GM12878 (cell line): Measurements from ENCODE around the gene CENPX. TPM values are rescaled to one million over a fixed set of nuclear protein-coding genes. Genes with fewer than 3 reads are reported as not detected.

ENCODE experiments used
- ATF7 ChIP-seq: fragments of 450-650 bp; IDR thresholded peaks from 2 replicates; pipeline ENCODE4 v1.6.1; 2016; ENCODE audit warnings: low read depth, mild to moderate bottlenecking
- CBFB ChIP-seq: IDR thresholded peaks from 2 replicates; pipeline ENCODE4 v1.6.1; 2016; ENCODE audit warnings: antibody characterized with exemption, low read depth
- CHD4 ChIP-seq: fragments of 200-600 bp; sonication (generic); IDR thresholded peaks from 2 replicates; pipeline ENCODE4 v1.6.1; 2016; ENCODE audit warnings: mild to moderate bottlenecking
- CREM ChIP-seq: IDR thresholded peaks from 2 replicates; pipeline ENCODE4 v1.6.1; 2014; ENCODE audit warnings: antibody characterized with exemption, low read depth
- EP300 ChIP-seq, 2 experiments: fragments of 150-350 bp in 1 of 2; IDR thresholded peaks; 2 replicates each; pipeline ENCODE4 v1.6.1; 2011 to 2012; ENCODE audit warnings: low read depth in 2 of 2, low read length in 2 of 2, borderline replicate concordance in 1 of 2, improper control_type of control experiment in 1 of 2, inconsistent platforms in 1 of 2; ENCODE audit not compliant: control insufficient read depth in 1 of 2
- EZH2 ChIP-seq: IDR thresholded peaks from 2 replicates; pipeline ENCODE4 v1.6.1; 2012; ENCODE audit warnings: low read depth, mild to moderate bottlenecking, control low read depth, inconsistent platforms, low read length, borderline replicate concordance; ENCODE audit not compliant: control insufficient read depth
- FOXM1 ChIP-seq: IDR thresholded peaks from 2 replicates; pipeline ENCODE4 v1.6.1; 2012; ENCODE audit warnings: low read depth, mild to moderate bottlenecking, inconsistent platforms, low read length, moderate library complexity
- KAT2A ChIP-seq: conservative IDR thresholded peaks from 2 replicates; pipeline ENCODE4 v1.6.1; 2011; ENCODE audit warnings: low read depth, low read length; ENCODE audit not compliant: control insufficient read depth
- POLR2AphosphoS5 ChIP-seq: IDR thresholded peaks from 2 replicates; pipeline ENCODE4 v1.6.1; 2011; ENCODE audit warnings: mild to moderate bottlenecking, low read length, inconsistent platforms
- RAD21 ChIP-seq: IDR thresholded peaks from 2 replicates; pipeline ENCODE4 v1.6.1; 2011; ENCODE audit warnings: mild to moderate bottlenecking, low read depth, low read length, moderate library complexity; ENCODE audit not compliant: insufficient read depth
- RELA ChIP-seq: fragments of 450-650 bp; IDR thresholded peaks from 2 replicates; pipeline ENCODE4 v1.8.0; 2014; ENCODE audit warnings: borderline replicate concordance; ENCODE audit not compliant: partially characterized antibody
- REST ChIP-seq: IDR thresholded peaks from 2 replicates; pipeline ENCODE4 v1.6.1; 2012; ENCODE audit warnings: mild to moderate bottlenecking, low read depth, low read length
- SRF ChIP-seq, 2 experiments: IDR thresholded peaks; 2 replicates each; pipeline ENCODE4 v1.6.1; 2011; ENCODE audit warnings: low read depth in 2 of 2, low read length in 2 of 2, mild to moderate bottlenecking in 1 of 2, moderate library complexity in 1 of 2
- TCF12 ChIP-seq: IDR thresholded peaks from 2 replicates; pipeline ENCODE4 v1.6.1; 2011; ENCODE audit warnings: low read depth, mild to moderate bottlenecking, low read length
- YBX1 ChIP-seq: fragments of 450-650 bp; IDR thresholded peaks from 2 replicates; pipeline ENCODE4 v1.6.1; 2016; ENCODE audit warnings: antibody characterized with exemption
- YY1 ChIP-seq: IDR thresholded peaks from 2 replicates; pipeline ENCODE4 v1.6.1; 2011; ENCODE audit warnings: low read depth, mild to moderate bottlenecking, low read length
- polyA plus RNA-seq, 11 experiments: library from polyadenylated mRNA; depleted of rRNA in 4 of 11; unstranded in 6 of 11; stranded (reverse) in 5 of 11; fragments of >200 nt; fragmentation: Nextera tagmentation in 4 of 11; fragmentation: Illumina TruSeq in 1 of 11; extraction: Ambion mirVana in 4 of 11; extraction: Trizol in 1 of 11; gene quantifications; 1 replicate in 1 of 11; 2 replicates in 10 of 11; pipeline versions ENCODE4 v1.2.1 to v1.2.3, GENCODE V29; 2011 to 2016; ENCODE audit warnings: inconsistent platforms in 2 of 11, missing spikeins in 2 of 11, low read depth in 1 of 11
- total RNA-seq, 4 experiments: library from RNA; depleted of rRNA in 3 of 4; stranded (reverse); fragments of >200 nt in 3 of 4; fragmentation: Illumina TruSeq in 1 of 4; extraction: Trizol in 1 of 4; gene quantifications; 2 replicates each; pipeline versions ENCODE4 v1.2.1 to v1.2.3, GENCODE V29; 2013 to 2021
- TF ChIP-seq, protein P1 (sequence below): IDR thresholded peaks from 2 replicates; pipeline ENCODE4 v1.6.1; 2012; ENCODE audit warnings: low read depth, low read length, improper control_type of control experiment
- TF ChIP-seq, protein P2 (sequence below): fragments of 450-650 bp; IDR thresholded peaks from 2 replicates; pipeline ENCODE4 v1.6.1; 2017; ENCODE audit warnings: borderline replicate concordance
- TF ChIP-seq, protein P3 (sequence below): IDR thresholded peaks from 2 replicates; pipeline ENCODE4 v1.6.1; 2012; ENCODE audit warnings: low read length, inconsistent platforms

Gene CENPX
- total and polyA plus RNA-seq, 10 of the 15 experiments (the other 5 are each of a cell fraction or from before 2014, with no cell fraction given) = 11.7 to 182 (median 71.9) TPM

DNA sequence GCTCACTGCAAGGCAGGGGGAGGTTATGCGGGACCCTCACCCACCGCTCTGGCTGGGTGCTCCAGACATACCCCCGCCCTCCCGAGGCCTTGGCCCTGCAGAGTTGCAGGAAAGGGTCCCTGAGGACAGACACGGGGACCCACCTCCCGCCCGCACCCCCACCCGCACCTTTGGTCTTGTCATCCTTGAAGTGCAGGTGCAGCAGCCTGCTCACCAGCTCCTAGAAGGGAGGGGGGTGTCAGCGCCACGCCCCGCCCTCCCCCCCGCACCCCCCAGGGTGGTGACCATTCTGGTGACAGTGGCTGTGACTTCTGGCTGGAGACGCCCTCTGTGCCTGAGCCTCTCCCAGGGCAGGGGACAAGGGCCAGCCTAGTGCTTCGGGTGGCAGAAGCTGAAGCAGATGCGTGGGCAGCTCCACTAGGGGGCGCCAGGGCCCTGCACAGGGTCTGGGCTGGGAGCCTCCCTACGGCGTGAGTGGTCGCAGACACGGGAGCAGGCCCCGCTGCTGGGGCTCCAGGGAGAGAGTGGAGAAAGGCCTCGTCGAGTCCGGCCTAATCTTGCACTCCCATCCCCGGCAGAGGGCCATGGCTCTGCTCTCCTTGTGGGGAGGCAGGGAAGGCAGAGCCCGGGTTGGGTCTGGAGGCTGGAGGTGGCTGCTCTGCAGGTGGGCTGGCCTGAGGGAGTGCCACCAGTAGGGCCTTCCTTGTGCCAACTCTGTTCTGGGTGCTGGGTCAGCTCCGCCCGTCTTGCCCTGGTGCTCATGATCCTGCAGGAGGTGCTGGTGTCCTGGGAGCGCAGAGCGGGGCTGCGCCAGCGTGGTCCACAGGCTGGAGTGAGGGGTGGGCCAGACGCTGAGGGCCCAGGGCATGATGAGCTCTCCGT, 2.7 kb downstream of the CENPX start (continued):
- TF ChIP-seq, protein P1, sequence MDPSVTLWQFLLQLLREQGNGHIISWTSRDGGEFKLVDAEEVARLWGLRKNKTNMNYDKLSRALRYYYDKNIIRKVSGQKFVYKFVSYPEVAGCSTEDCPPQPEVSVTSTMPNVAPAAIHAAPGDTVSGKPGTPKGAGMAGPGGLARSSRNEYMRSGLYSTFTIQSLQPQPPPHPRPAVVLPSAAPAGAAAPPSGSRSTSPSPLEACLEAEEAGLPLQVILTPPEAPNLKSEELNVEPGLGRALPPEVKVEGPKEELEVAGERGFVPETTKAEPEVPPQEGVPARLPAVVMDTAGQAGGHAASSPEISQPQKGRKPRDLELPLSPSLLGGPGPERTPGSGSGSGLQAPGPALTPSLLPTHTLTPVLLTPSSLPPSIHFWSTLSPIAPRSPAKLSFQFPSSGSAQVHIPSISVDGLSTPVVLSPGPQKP = no peak
- no peak for TF ChIP-seq EZH2
- no peak for TF ChIP-seq SRF (IDR thresholded peaks at IDR 0.05; ENCODE audit: low read depth in 2 of 2, low read length in 2 of 2)
- TF ChIP-seq KAT2A = no peak
- TF ChIP-seq, protein P2, sequence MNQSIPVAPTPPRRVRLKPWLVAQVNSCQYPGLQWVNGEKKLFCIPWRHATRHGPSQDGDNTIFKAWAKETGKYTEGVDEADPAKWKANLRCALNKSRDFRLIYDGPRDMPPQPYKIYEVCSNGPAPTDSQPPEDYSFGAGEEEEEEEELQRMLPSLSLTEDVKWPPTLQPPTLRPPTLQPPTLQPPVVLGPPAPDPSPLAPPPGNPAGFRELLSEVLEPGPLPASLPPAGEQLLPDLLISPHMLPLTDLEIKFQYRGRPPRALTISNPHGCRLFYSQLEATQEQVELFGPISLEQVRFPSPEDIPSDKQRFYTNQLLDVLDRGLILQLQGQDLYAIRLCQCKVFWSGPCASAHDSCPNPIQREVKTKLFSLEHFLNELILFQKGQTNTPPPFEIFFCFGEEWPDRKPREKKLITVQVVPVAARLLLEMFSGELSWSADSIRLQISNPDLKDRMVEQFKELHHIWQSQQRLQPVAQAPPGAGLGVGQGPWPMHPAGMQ = no peak
- TF ChIP-seq TCF12 = no peak
- TF ChIP-seq FOXM1 = no peak
- TF ChIP-seq CHD4 = no peak
- 0 out of 2 replicates have a peak, but pooled peaks have one; percentile 8 for TF ChIP-seq YY1
- no peak for TF ChIP-seq ATF7
- 0 out of 2 replicates have a peak, but pooled peaks have one; percentile 28 for TF ChIP-seq CREM
- TF ChIP-seq RAD21 = peak; percentile 39; the same call in 1 of the 2 replicates
- TF ChIP-seq CBFB = no peak
- no peak for TF ChIP-seq REST
- TF ChIP-seq, protein P3, sequence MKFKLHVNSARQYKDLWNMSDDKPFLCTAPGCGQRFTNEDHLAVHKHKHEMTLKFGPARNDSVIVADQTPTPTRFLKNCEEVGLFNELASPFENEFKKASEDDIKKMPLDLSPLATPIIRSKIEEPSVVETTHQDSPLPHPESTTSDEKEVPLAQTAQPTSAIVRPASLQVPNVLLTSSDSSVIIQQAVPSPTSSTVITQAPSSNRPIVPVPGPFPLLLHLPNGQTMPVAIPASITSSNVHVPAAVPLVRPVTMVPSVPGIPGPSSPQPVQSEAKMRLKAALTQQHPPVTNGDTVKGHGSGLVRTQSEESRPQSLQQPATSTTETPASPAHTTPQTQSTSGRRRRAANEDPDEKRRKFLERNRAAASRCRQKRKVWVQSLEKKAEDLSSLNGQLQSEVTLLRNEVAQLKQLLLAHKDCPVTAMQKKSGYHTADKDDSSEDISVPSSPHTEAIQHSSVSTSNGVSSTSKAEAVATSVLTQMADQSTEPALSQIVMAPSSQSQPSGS = no peak
- no peak for TF ChIP-seq EP300 (IDR thresholded peaks at IDR 0.05; ENCODE audit: borderline replicate concordance in 1 of 2, control insufficient read depth in 1 of 2, low read depth in 2 of 2, low read length in 2 of 2)
- TF ChIP-seq RELA = no peak
- no peak for TF ChIP-seq YBX1
- TF ChIP-seq POLR2AphosphoS5 = no peak
- TF ChIP-seq, all 136 proteins: peak for 12
